GM19397 (cell line): ENCODE results near the gene KLHDC4.

ENCODE experiments used
- ATAC-seq: cut with Tn5 transposase; IDR thresholded peaks from one replicate; pipeline ENCODE4 v1.9.1; 2021; ENCODE audit warnings: mild to moderate bottlenecking, moderate library complexity; ENCODE audit not compliant: unreplicated experiment

The KLHDC4 gene

GRCh38 chr16:87664792-87665191 lies 101.0 kb downstream of the KLHDC4 start:
- no peak for ATAC-seq

GRCh38 chr16:87662254-87663204 lies 103.3 kb downstream of the KLHDC4 start:
- no peak for ATAC-seq

- ATAC-seq: no peak
Measured at GRCh38 chr16:87661561-87661960, 104.2 kb downstream of the KLHDC4 start.

GRCh38 chr16:87658564-87659225 lies 107.1 kb downstream of the KLHDC4 start:
- no peak for ATAC-seq
